Measurements from ENCODE around the gene CDC27. TPM values are rescaled to one million over a fixed set of nuclear protein-coding genes. Genes with fewer than 3 reads are reported as not detected.

Gene CDC27
- total and polyA plus RNA-seq, 2 of the 4 experiments (the other 2 are of a cell fraction) = 47.7 to 190 TPM

DNA sequence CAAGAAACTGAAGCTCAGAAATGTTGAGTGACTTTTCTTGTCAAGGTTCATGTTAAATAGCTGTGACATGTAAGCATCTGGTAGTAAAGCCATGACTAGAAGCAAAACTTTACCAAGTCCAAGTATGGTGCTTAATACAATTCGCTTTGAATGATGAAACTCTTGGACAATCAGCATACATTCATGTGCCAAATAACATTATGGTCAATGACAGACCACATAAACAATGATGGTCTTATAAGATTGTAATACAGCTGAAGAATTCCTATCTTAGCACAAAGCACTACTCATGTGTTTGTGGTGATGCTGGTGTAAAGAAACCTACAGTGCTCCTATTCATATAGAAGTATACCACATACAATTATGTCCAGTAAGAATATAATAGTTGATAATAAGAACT is 112.9 kb downstream of the CDC27 start:
- Histone ChIP-seq H3K56ac (ENCODE audit: extremely low read depth, insufficient read depth, low read length) (no peak overlapping the region), H4K20me1 (ENCODE audit: insufficient read depth, low read length) (no peaks in the 10 kb centered on the region), H4K91ac (ENCODE audit: insufficient read depth, low read depth, low read length) (no peak overlapping the region), H2BK120ac (ENCODE audit: low read depth, low read length) (no peak overlapping the region), H3K4ac (ENCODE audit: low read depth, low read length) (no peak overlapping the region), H4K5ac (ENCODE audit: low read depth, low read length) (no peak overlapping the region), H2BK15ac (ENCODE audit: low read depth, low read length) (no peak overlapping the region), H3K14ac (replicated peaks; ENCODE audit: low read depth, low read length) (no peak overlapping the region), H3K4me3 (ENCODE audit: insufficient read depth, low read depth, low read length) (no peak overlapping the region), H3K27ac (ENCODE audit: insufficient read depth, low read length) (no peak overlapping the region), H3K23ac (ENCODE audit: low read depth, low read length) (no peak overlapping the region), H3K18ac (ENCODE audit: low read depth, low read length) (no peak overlapping the region), H2BK5ac (ENCODE audit: low read depth, low read length, poor library complexity, severe bottlenecking) (no peak overlapping the region), H3K27me3 (ENCODE audit: control insufficient read depth, insufficient read depth, low read length) (no peaks in the 10 kb centered on the region), H3K9me3 (ENCODE audit: control insufficient read depth, insufficient read depth, low read length) (no peaks in the 10 kb centered on the region), H3K79me1 (ENCODE audit: low read depth in 1 of 2, low read length in 2 of 2) (peaks cover 13 to 43% of the 10 kb centered on the region in 2 experiments), H4K8ac (ENCODE audit: low read depth in 2 of 2, low read length in 2 of 2) (no peak overlapping the region), H2AK5ac (ENCODE audit: low read depth, low read length) (no peak overlapping the region), H2AFZ (replicated peaks; ENCODE audit: low read length, poor library complexity) (no peak overlapping the region), H2AK9ac (replicated peaks; ENCODE audit: low read depth, low read length, poor library complexity) (no peak overlapping the region), H3K4me2 (ENCODE audit: low read depth, low read length) (no peak overlapping the region), H3K36me3 (ENCODE audit: control insufficient read depth, insufficient read depth, low read length) (no peaks in the 10 kb centered on the region), H3K4me1 (ENCODE audit: control insufficient read depth, insufficient read depth, low read length) (peaks cover 3% of the 10 kb centered on the region), H2BK20ac (ENCODE audit: low read depth, low read length) (no peak overlapping the region), H3K9ac (ENCODE audit: low read depth, low read length) (no peak overlapping the region), H3K9me1 (ENCODE audit: insufficient read depth, low read length) (peaks cover 8% of the 10 kb centered on the region; the same call in 1 of the 2 replicates)
- POLR2A ChIA-PET (ENCODE audit: unreplicated experiment) = no interaction called here
- CTCF ChIA-PET = no interaction called here
- WGBS, 2 experiments (ENCODE audit: extremely low coverage in 2 of 2, insufficient read length in 1 of 2) = no CpG with 5 or more reads among the region's 1 CpG
- BruUV-seq (replicated peaks) = no TSS peak
- ATAC-seq (ENCODE audit: low read depth) = no peak
- intact Hi-C loops (cut with micrococcal nuclease) = no loop called here
- in situ Hi-C loops (cut with MboI; ENCODE audit: low sequenced_read_pairs) = no loop called here
- peak; percentile 73 for DNase-seq
- dilution Hi-C loops (cut with HindIII; ENCODE audit: low sequenced_read_pairs, unreplicated experiment) = no loop called here
- TF ChIP-seq POLR2A (IDR thresholded peaks at IDR 0.05; ENCODE audit: low read depth, low read length) (no peak), BHLHE40 (IDR thresholded peaks at IDR 0.05; ENCODE audit: low read depth, low read length) (no peak), RFX5 (IDR thresholded peaks at IDR 0.05; ENCODE audit: low read depth, low read length) (no peak), RAD21 (IDR thresholded peaks at IDR 0.05; ENCODE audit: low read length) (no peak), NFE2L2 (IDR thresholded peaks at IDR 0.05; ENCODE audit: low read depth, low read length) (no peak), FOS (IDR thresholded peaks at IDR 0.05; ENCODE audit: low read depth, low read length) (no peak), RCOR1 (IDR thresholded peaks at IDR 0.05; ENCODE audit: insufficient replicate concordance, low read length) (no peak), CEBPB (IDR thresholded peaks at IDR 0.05; ENCODE audit: low read depth, low read length) (no peak), MAZ (IDR thresholded peaks at IDR 0.05; ENCODE audit: borderline replicate concordance, low read depth, low read length) (no peak), MAFK (IDR thresholded peaks at IDR 0.05; ENCODE audit: low read depth, low read length) (no peak), SMC3 (IDR thresholded peaks at IDR 0.05; ENCODE audit: low read depth, low read length) (no peak), MXI1 (IDR thresholded peaks at IDR 0.05; ENCODE audit: borderline replicate concordance, low read depth, low read length) (no peak)
- TF ChIP-seq, protein P1, sequence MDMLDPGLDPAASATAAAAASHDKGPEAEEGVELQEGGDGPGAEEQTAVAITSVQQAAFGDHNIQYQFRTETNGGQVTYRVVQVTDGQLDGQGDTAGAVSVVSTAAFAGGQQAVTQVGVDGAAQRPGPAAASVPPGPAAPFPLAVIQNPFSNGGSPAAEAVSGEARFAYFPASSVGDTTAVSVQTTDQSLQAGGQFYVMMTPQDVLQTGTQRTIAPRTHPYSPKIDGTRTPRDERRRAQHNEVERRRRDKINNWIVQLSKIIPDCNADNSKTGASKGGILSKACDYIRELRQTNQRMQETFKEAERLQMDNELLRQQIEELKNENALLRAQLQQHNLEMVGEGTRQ (IDR thresholded peaks at IDR 0.05; ENCODE audit: low read depth, low read length) = no peak
- TF ChIP-seq, protein P2, sequence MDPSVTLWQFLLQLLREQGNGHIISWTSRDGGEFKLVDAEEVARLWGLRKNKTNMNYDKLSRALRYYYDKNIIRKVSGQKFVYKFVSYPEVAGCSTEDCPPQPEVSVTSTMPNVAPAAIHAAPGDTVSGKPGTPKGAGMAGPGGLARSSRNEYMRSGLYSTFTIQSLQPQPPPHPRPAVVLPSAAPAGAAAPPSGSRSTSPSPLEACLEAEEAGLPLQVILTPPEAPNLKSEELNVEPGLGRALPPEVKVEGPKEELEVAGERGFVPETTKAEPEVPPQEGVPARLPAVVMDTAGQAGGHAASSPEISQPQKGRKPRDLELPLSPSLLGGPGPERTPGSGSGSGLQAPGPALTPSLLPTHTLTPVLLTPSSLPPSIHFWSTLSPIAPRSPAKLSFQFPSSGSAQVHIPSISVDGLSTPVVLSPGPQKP (IDR thresholded peaks at IDR 0.05; ENCODE audit: borderline replicate concordance, low read depth, low read length) = no peak
- TF ChIP-seq, protein P3, sequence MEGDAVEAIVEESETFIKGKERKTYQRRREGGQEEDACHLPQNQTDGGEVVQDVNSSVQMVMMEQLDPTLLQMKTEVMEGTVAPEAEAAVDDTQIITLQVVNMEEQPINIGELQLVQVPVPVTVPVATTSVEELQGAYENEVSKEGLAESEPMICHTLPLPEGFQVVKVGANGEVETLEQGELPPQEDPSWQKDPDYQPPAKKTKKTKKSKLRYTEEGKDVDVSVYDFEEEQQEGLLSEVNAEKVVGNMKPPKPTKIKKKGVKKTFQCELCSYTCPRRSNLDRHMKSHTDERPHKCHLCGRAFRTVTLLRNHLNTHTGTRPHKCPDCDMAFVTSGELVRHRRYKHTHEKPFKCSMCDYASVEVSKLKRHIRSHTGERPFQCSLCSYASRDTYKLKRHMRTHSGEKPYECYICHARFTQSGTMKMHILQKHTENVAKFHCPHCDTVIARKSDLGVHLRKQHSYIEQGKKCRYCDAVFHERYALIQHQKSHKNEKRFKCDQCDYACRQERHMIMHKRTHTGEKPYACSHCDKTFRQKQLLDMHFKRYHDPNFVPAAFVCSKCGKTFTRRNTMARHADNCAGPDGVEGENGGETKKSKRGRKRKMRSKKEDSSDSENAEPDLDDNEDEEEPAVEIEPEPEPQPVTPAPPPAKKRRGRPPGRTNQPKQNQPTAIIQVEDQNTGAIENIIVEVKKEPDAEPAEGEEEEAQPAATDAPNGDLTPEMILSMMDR (conservative IDR thresholded peaks at IDR 0.05; ENCODE audit: low read depth, low read length) = no peak
